Urothelium cell line (cell line): ENCODE measurements around the gene POR.

Experiments used
- DNase-seq: peaks from one replicate; pipeline ENCODE4 v3.0.0; 2011; ENCODE audit warnings: low spot score, mixed read lengths
- FAIRE-seq: peaks from 2 replicates; lab custom pipeline; 2011; peaks lifted over from hg19 to GRCh38; lab: Jason Lieb, UNC

Gene POR

DNA sequence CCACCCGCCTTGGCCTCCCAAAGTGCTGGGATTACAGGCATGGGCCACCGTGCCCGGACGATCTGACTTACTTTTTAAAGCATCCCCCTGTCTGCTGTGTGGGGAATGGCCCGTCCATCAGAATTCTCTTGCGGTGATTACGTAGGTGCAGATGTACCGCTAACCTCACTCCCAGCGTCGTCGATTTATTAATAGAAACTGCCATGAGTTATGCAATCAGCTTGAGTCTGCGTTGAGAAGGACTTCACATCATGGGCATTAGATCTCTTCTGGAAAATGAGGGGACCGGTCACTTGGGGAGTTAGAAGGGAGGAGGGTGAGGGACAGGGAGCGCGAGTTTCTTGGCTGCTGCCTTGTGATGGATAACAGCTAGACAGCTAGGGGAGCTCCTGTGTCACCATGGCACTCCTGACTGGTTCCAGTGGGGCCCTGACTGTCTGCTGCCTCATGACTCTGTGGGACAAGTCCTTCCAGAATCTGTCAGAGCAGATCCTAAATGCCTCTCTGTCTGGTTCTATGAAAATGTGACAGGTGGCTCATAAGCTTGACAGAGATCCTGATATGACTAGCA is 35.2 kb downstream of the POR start:
- FAIRE-seq (no peak), DNase-seq (no peak)

DNA sequence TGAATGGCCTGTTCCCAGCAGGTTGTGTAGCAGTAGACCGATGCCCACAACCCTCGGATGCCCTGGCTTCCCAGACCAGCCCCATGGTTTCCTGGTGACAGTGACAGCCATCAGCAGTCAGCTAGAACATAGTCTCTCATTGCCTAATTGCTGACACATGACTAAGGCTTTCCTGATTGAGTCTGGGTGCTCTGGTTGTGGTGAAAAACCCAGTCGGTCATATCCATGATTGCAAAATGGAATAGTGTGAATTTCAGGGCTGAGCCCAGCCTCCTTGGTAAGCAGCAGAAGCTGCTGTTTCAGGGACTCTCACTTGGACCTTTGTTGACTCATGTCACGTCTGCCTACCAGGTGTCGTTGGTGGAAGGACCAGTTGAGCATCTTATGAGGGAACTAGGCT is 36.6 kb downstream of the POR start:
- no peak for DNase-seq
- no peak for FAIRE-seq

GRCh38 chr7:75953431-75953830 is 38.5 kb downstream of the POR start:
- no peak for FAIRE-seq
- DNase-seq = no peak

DNA sequence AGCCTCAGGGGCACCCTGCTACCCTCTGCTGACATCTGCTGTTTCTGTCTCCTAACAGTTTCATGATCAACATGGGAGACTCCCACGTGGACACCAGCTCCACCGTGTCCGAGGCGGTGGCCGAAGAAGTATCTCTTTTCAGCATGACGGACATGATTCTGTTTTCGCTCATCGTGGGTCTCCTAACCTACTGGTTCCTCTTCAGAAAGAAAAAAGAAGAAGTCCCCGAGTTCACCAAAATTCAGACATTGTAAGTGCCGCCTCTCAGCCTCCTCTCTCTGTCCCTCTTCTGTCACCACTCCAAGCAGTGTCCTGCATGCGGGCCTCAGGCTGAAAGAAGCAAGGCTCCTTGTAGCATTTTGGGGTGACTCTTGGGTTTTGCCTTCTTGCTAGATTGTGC is 39.0 kb downstream of the POR start:
- DNase-seq (no peak), FAIRE-seq (no peak)

- DNase-seq (no peak), FAIRE-seq (no peak)
Observed at GRCh38 chr7:75955331-75955955, 40.5 kb downstream of the POR start.

DNA sequence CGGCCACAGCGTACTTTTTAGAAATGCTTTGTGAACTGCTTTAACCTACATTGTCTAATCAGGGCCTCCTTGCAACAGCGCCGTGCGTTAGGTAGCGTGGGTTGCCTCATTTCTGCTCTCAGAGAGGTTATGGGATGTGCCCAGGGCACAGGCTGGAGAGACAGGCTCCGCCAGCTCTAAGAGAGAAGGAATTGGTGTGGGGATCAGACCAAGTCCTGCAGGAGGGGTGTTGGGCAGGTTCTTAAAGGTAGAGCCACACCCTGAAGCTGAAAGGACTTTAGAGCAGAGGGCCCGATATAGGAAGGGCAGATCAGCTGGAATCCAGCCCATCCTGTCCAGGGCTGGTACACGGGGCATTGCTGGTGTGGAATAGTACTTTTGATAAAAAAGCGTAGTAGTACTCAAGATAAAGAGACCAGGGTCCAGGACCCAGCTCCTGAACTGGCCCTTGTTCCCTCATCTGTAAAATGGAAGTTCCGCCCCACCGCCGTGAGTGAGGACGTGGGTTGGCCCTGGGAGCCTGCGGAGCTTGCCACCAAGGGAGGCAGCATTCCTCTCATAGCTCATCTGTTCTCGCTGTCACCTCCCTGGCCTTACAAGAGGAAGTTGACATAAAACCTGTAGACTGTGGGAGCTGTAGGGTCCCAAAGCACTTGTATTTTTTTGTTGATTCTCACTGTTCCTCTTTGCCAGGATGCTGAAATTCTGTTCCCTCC is 42.2 kb downstream of the POR start:
- no peak for DNase-seq

GRCh38 chr7:75958802-75959543 is 44.0 kb downstream of the POR start:
- no peak for FAIRE-seq
- no peak for DNase-seq

More for the DNA sequence above, 42.2 kb downstream of the POR start:
- FAIRE-seq = no peak

DNA sequence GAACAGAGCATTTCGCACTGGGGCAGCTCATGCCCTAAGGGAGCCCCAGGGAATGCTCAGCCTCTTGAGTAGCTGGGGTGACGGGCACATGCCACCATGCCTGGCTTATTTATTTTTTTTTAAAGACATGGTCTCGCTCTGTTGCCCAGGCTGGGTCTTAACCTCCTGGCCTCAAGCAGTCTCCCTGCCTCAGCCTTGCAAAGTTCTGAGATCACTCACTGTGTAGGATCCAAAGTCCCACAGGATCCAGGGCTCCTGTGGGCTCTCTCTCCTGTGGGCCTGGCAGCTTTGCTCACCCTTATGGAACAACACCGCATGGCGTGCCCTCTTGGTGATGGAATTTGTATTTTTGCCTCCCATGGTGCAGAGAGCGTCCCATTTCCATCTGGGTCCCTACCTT is 45.4 kb downstream of the POR start:
- FAIRE-seq (no peak), DNase-seq (no peak)

GRCh38 chr7:75961218-75961617 is 46.3 kb downstream of the POR start:
- FAIRE-seq (no peak), DNase-seq (no peak)

GRCh38 chr7:75962607-75963380 is 47.8 kb downstream of the POR start:
- FAIRE-seq (no peak), DNase-seq (no peak)

- no peak for FAIRE-seq
Observed at GRCh38 chr7:75963381-75963995, 48.5 kb downstream of the POR start.

GRCh38 chr7:75965617-75966016 is 50.7 kb downstream of the POR start:
- DNase-seq = no peak
- no peak for FAIRE-seq

More at GRCh38 chr7:75963381-75963995, 48.5 kb downstream of the POR start:
- DNase-seq = no peak

- DNase-seq (no peak), FAIRE-seq (no peak)
Observed at GRCh38 chr7:75966190-75966961, 51.4 kb downstream of the POR start.

DNA sequence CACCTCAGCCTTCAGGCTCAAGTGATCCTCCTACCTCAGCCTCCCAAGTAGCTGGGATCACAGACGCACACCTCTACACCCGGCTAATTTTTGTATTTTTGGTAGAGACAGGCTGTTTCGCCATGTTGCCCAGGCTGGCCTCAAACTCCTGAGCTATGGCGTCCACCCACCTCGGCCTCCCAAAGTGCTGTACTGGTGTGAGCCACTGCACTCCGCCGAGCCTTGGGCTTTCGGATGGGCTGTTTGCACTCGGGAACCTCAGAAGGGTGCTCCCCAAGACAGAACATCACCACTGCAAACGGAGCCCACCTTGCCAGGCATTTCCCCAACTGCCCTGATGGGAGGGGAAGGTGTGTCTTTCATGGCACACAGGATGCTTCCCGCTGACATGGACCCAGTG is 52.1 kb downstream of the POR start:
- FAIRE-seq (no peak), DNase-seq (no peak)

- DNase-seq (no peak), FAIRE-seq (no peak)
Observed at GRCh38 chr7:75967487-75967997, 52.6 kb downstream of the POR start.

DNA sequence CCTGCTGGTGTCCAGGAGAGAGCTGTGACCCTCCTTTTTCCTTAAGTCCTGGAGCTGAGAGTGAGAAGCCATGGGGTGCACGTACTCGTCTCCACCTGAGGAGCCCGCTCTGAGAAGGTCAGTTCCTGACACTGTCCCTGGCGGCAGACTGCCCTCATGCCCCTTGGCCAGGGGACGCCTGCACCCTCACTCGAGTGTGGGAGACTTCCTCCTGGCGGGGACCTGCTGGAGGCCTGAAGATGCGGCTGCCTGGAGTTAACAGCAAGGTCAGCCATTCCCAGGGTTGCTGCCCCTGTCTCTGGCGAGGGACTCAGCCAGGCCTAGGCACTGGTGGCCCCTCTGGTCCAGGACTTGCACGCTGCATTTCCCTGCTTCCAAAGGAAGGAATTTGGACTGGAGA is 53.1 kb downstream of the POR start:
- no peak for DNase-seq
- FAIRE-seq = no peak

GRCh38 chr7:75968561-75969001 is 53.6 kb downstream of the POR start:
- DNase-seq (no peak), FAIRE-seq (no peak)

- FAIRE-seq (no peak), DNase-seq (no peak)
Observed at GRCh38 chr7:75969182-75969581, 54.2 kb downstream of the POR start.

DNA sequence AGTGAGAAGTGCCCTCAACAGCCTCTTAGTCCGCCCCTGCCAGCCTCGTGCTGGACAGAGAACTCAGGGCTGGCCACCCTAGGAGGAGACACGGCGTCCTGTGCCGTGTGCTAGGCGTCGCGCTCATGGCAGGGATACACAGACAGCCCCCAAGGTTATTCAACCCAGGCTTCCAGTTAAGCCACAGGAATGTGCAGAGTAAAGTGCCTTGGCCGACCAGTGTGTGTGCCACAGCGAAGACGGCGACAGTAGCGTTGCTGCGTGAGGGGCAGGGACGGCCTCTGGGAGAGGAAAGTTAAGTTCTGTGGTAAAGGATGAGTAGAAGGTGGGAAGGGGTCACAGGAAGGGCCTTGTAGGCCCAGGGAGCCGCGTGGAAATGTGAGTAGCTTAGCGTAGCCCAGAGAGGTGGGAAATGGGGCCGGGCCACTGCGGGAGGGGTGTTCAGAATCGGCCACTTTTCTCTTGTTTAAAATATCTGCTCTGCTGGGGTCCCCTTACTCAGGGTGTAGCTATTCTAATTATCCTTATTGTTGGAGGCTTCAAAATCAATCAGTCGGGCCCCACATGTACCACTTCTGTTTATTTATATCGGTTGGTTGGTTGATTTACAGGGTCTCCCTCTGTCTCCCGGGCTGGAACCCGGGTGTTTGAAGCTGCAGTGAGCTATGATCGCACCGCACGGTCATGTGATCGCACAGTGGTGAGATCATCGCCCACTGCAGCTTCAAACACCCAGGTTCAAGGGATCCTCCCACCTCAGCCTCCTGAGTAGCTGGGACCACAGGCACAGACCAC is 54.9 kb downstream of the POR start:
- FAIRE-seq (no peak), DNase-seq (no peak)
